IMR-90 (cell line): Measurements from ENCODE around the gene PARD3. TPM values are rescaled to one million over a fixed set of nuclear protein-coding genes. Genes with fewer than 3 reads are reported as not detected.

ENCODE experiments used
- ATAC-seq: fragments of 200-7000 bp; cut with Tn5 transposase; 2 replicates; pipeline ENCODE4 v1.9.1; 2020; ENCODE audit warnings: low read depth, mild to moderate bottlenecking, moderate library complexity
- Bru-seq: library from RNA; stranded (reverse); fragments of 400-500 nt; gene quantifications from one replicate; lab custom pipeline; 2021; lab: Mats Ljungman, UMichigan
- BruChase-seq, 2 experiments: library from RNA; stranded (reverse); fragments of 400-500 nt; gene quantifications; one replicate each; lab custom pipeline; 2021; lab: Mats Ljungman, UMichigan
- BruUV-seq: library from RNA; stranded (reverse); fragments of 400-500 nt; replicated peaks from 2 replicates; lab custom pipeline; 2021; lab: Mats Ljungman, UMichigan
- CTCF ChIA-PET: fragments of 300-600 bp; formaldehyde crosslinking; extraction: SDS; loops from one replicate; lab custom pipeline; 2021; ENCODE audit warnings: antibody characterized with exemption; lab: Yijun Ruan, JAX
- POLR2A ChIA-PET: fragments of 300-600 bp; sonication (Branson Sonifier 250); formaldehyde crosslinking; loops from one replicate; lab custom pipeline; 2022; ENCODE audit warnings: antibody characterized with exemption; ENCODE audit not compliant: unreplicated experiment; lab: Charles Lee
- DNase-seq: peaks from one replicate; pipeline ENCODE4 v3.0.0; 2013
- H2AFZ ChIP-seq: replicated peaks from 2 replicates; pipeline ENCODE3; 2013; ENCODE audit warnings: low read length, mild to moderate bottlenecking; ENCODE audit not compliant: poor library complexity
- H2AK5ac ChIP-seq: 2 replicates; pipeline ENCODE4 v1.6.1; 2013; ENCODE audit warnings: low read depth, low read length, inconsistent platforms
- H2AK9ac ChIP-seq: replicated peaks from 2 replicates; pipeline ENCODE3; 2013; ENCODE audit warnings: mild to moderate bottlenecking, low read depth, low read length, moderate library complexity; ENCODE audit not compliant: poor library complexity
- H2BK120ac ChIP-seq: 2 replicates; pipeline ENCODE4 v1.6.1; 2013; ENCODE audit warnings: low read depth, low read length, inconsistent platforms
- H2BK15ac ChIP-seq: 3 replicates; pipeline ENCODE4 v1.6.1; 2013; ENCODE audit warnings: low read depth, low read length, inconsistent platforms
- H2BK20ac ChIP-seq: 2 replicates; pipeline ENCODE4 v1.6.1; 2013; ENCODE audit warnings: low read depth, mild to moderate bottlenecking, inconsistent platforms, low read length, moderate library complexity
- H2BK5ac ChIP-seq: 2 replicates; pipeline ENCODE4 v1.6.1; 2013; ENCODE audit warnings: mild to moderate bottlenecking, low read depth, low read length, inconsistent platforms; ENCODE audit not compliant: poor library complexity, severe bottlenecking
- H3K14ac ChIP-seq: replicated peaks from 2 replicates; pipeline ENCODE4 v1.6.1; 2013; ENCODE audit warnings: low read depth, low read length, inconsistent platforms
- H3K18ac ChIP-seq: 2 replicates; pipeline ENCODE4 v1.6.1; 2013; ENCODE audit warnings: low read depth, low read length, control low read depth
- H3K23ac ChIP-seq: 2 replicates; pipeline ENCODE4 v1.6.1; 2013; ENCODE audit warnings: low read depth, low read length, inconsistent platforms
- H3K27ac ChIP-seq: 2 replicates; pipeline ENCODE4 v1.5.1; 2013; ENCODE audit warnings: mild to moderate bottlenecking, control low read depth, low read length; ENCODE audit not compliant: insufficient read depth
- H3K27me3 ChIP-seq: 2 replicates; pipeline ENCODE4 v1.6.1; 2013; ENCODE audit warnings: low read length; ENCODE audit not compliant: control insufficient read depth, insufficient read depth
- H3K36me3 ChIP-seq: 2 replicates; pipeline ENCODE4 v1.6.1; 2013; ENCODE audit warnings: low read length, mixed read lengths; ENCODE audit not compliant: control insufficient read depth, insufficient read depth
- H3K4ac ChIP-seq: 2 replicates; pipeline ENCODE4 v1.6.1; 2013; ENCODE audit warnings: low read depth, low read length, inconsistent platforms
- H3K4me1 ChIP-seq: 2 replicates; pipeline ENCODE4 v1.6.1; 2013; ENCODE audit warnings: low read length, mixed read lengths; ENCODE audit not compliant: control insufficient read depth, insufficient read depth
- H3K4me2 ChIP-seq: 2 replicates; pipeline ENCODE4 v1.6.1; 2013; ENCODE audit warnings: low read depth, mild to moderate bottlenecking, control low read depth, low read length, moderate library complexity
- H3K4me3 ChIP-seq: 2 replicates; pipeline ENCODE4 v1.5.1; 2013; ENCODE audit warnings: low read depth, mild to moderate bottlenecking, control low read depth, low read length, moderate library complexity; ENCODE audit not compliant: insufficient read depth
- H3K56ac ChIP-seq: 2 replicates; pipeline ENCODE4 v1.6.1; 2013; ENCODE audit warnings: low read length, inconsistent platforms; ENCODE audit not compliant: insufficient read depth; ENCODE audit errors: extremely low read depth
- H3K79me1 ChIP-seq, 2 experiments: 2 replicates each; pipeline ENCODE4 v1.6.1; 2013; ENCODE audit warnings: low read length in 2 of 2, inconsistent platforms in 1 of 2, low read depth in 1 of 2
- H3K9ac ChIP-seq: 2 replicates; pipeline ENCODE4 v1.6.1; 2013; ENCODE audit warnings: low read depth, low read length, control low read depth
- H3K9me1 ChIP-seq: 2 replicates; pipeline ENCODE4 v1.6.1; 2013; ENCODE audit warnings: low read length, inconsistent platforms; ENCODE audit not compliant: insufficient read depth
- H3K9me3 ChIP-seq: 2 replicates; pipeline ENCODE4 v1.6.1; 2013; ENCODE audit warnings: low read length; ENCODE audit not compliant: control insufficient read depth, insufficient read depth
- H4K20me1 ChIP-seq: 2 replicates; pipeline ENCODE4 v1.6.1; 2013; ENCODE audit warnings: low read length, inconsistent platforms; ENCODE audit not compliant: insufficient read depth
- H4K5ac ChIP-seq: 2 replicates; pipeline ENCODE4 v1.6.1; 2013; ENCODE audit warnings: mild to moderate bottlenecking, low read depth, low read length, control low read depth
- H4K8ac ChIP-seq, 2 experiments: 2 replicates each; pipeline ENCODE4 v1.6.1; 2013; ENCODE audit warnings: low read depth in 2 of 2, low read length in 2 of 2, control low read depth in 1 of 2, inconsistent platforms in 1 of 2
- H4K91ac ChIP-seq: 2 replicates; pipeline ENCODE4 v1.6.1; 2013; ENCODE audit warnings: low read depth, low read length, inconsistent platforms; ENCODE audit not compliant: insufficient read depth
- ELK1 ChIP-seq: fragments of 150-350 bp; IDR thresholded peaks from 2 replicates; pipeline ENCODE4 v1.6.1; 2016; ENCODE audit warnings: low read depth, mild to moderate bottlenecking, low read length, moderate library complexity, borderline replicate concordance
- MAZ ChIP-seq: IDR thresholded peaks from 2 replicates; pipeline ENCODE4 v1.6.1; 2012; ENCODE audit warnings: low read depth, mild to moderate bottlenecking, low read length, improper control_type of control experiment, moderate library complexity, borderline replicate concordance
- RAD21 ChIP-seq: IDR thresholded peaks from 2 replicates; pipeline ENCODE4 v1.6.1; 2012; ENCODE audit warnings: low read length, improper control_type of control experiment
- RFX5 ChIP-seq: IDR thresholded peaks from 2 replicates; pipeline ENCODE4 v1.8.0; 2012; ENCODE audit warnings: low read depth, mild to moderate bottlenecking, low read length, moderate library complexity
- WGBS, 2 experiments: methylation state at CpG; one replicate each; pipeline versions ENCODE4 v1.1.5 to v1.1.7; 2013; ENCODE audit warnings: missing lambda C conversion rate in 2 of 2; ENCODE audit not compliant: insufficient read length in 1 of 2; ENCODE audit errors: extremely low coverage in 2 of 2; 5-methylcytosine and 5-hydroxymethylcytosine counted together
- dilution Hi-C: fragments of 300-500 bp; cut with HindIII; formaldehyde crosslinking; loops from one replicate; pipeline ENCODE4 v1.14.3; 2018; ENCODE audit warnings: low sequenced_read_pairs; ENCODE audit not compliant: unreplicated experiment
- in situ Hi-C: fragments of 300-500 bp; cut with MboI; formaldehyde crosslinking; loops from 3 replicates; pipeline ENCODE4 v1.14.3; 2019; ENCODE audit warnings: low sequenced_read_pairs, inconsistent platforms, mixed read lengths
- intact Hi-C: fragments of 100-400 bp; cut with micrococcal nuclease; formaldehyde crosslinking; loops from 2 replicates; pipeline ENCODE4 v1.10.0; 2022
- long read RNA-seq: library from polyadenylated mRNA; unstranded; transcript quantifications from one replicate; pipeline ENCODE4 v2.0.0, GENCODE V29; 2021; ENCODE audit not compliant: unreplicated experiment
- polyA plus RNA-seq, 3 experiments: library from polyadenylated mRNA; depleted of rRNA; stranded (reverse); fragments of >200 nt; gene quantifications; 2 replicates each; pipeline ENCODE4 v1.2.3, GENCODE V29; 2012; ENCODE audit warnings: low replicate concordance in 1 of 3
- total RNA-seq: library from RNA; depleted of rRNA; stranded (reverse); fragments of >200 nt; gene quantifications from 2 replicates; pipeline ENCODE4 v1.2.3, GENCODE V29; 2012; rRNA removed

Gene PARD3
- 34.2 and 37.5 TPM in 2 replicates for total RNA-seq
- 13.1 and 14.6 TPM in 2 replicates for polyA plus RNA-seq (2012; rRNA removed)
- 4.0 and 6.2 TPM in 2 replicates for polyA plus RNA-seq (2012; cell fraction: cytosol; rRNA removed)
- polyA plus RNA-seq (2012; cell fraction: nucleus; rRNA removed; ENCODE audit: low replicate concordance) = 4.2 and 32.9 TPM in 2 replicates
- Bru-seq, nascent RNA = percentile 85 among the genes with signal in this experiment
- percentile 79 among the genes with signal in this experiment for BruChase-seq, experiment 1, labeled RNA remaining after a 6-hour chase
- percentile 84 among the genes with signal in this experiment for BruChase-seq, experiment 2, labeled RNA remaining after a 2-hour chase
- long read RNA-seq, full-length matches to known transcripts = 4 of 82 reads
- long read RNA-seq, partial matches to known transcripts = 38 of 82 reads
- long read RNA-seq, other reads (novel, unspliced or antisense) = 40 of 82 reads

- no peak for TF ChIP-seq RFX5
- TF ChIP-seq MAZ = peak; percentile 62; the same call in 1 of the 2 replicates
- TF ChIP-seq ELK1 = no peak
- TF ChIP-seq RAD21 = no peak
- Histone ChIP-seq H3K23ac (0 out of 2 replicates have a peak within 1 kb of the TSS, but pooled peaks have one; percentile 21), H4K20me1 (peaks cover 36% of the 10 kb centered on the region), H3K9me3 (no peaks in the 10 kb centered on the region), H2AK9ac (peak within 1 kb of the TSS; percentile 85), H3K27me3 (peaks cover 2% of the 10 kb centered on the region; the same call in 1 of the 2 replicates), H3K79me1 (peaks cover 29 to 36% of the 10 kb centered on the region in 2 experiments), H3K56ac (no peak within 1 kb of the TSS; the same call in 1 of the 2 replicates), H3K14ac (peak within 1 kb of the TSS; percentile 81; the same call in 1 of the 2 replicates), H3K36me3 (no peaks in the 10 kb centered on the region), H2AK5ac (no peak within 1 kb of the TSS), H2BK15ac (no peak within 1 kb of the TSS), H4K91ac (no peak within 1 kb of the TSS), H2BK5ac (peak within 1 kb of the TSS; percentile 79), H4K8ac (peak within 1 kb of the TSS; percentile 75 to 79; a peak in 1 of 4 replicates), H3K4ac (peak within 1 kb of the TSS; percentile 56; the same call in 1 of the 2 replicates), H3K18ac (peak within 1 kb of the TSS; percentile 82; the same call in 1 of the 2 replicates), H3K27ac (peak within 1 kb of the TSS; percentile 93), H3K4me1 (peaks cover 4% of the 10 kb centered on the region), H2BK20ac (no peak within 1 kb of the TSS), H3K9ac (peak within 1 kb of the TSS; percentile 88), H2AFZ (peak within 1 kb of the TSS; percentile 93), H3K4me2 (peak within 1 kb of the TSS; percentile 93), H2BK120ac (peak within 1 kb of the TSS; percentile 4; the same call in 1 of the 2 replicates), H3K4me3 (peak within 1 kb of the TSS; percentile 98), H3K9me1 (peaks cover 7% of the 10 kb centered on the region), H4K5ac (peak within 1 kb of the TSS; percentile 75; the same call in 1 of the 2 replicates)
- DNase-seq (peak; percentile 51), ATAC-seq (peak; percentile 85)
- dilution Hi-C loops = no loop called here
- POLR2A ChIA-PET = no interaction called here
- 0% methylated on average over 12 of the region's 82 CpGs; no CpG with 5 or more reads in 1 of the 2 experiments for WGBS, 2 experiments
- in situ Hi-C loops = no loop called here
- intact Hi-C loops = loop anchor here (2.0 to 10.0 kb wide), 2 partner anchors 149 to 209 kb away; no protein-coding TSS in a partner anchor
- CTCF ChIA-PET = interaction anchor here (1.7 kb wide), 1 partner anchor 92 kb away, joined by 5 read pairs; no protein-coding TSS in a partner anchor
- BruUV-seq = no TSS peak
These were observed at the start of gene PARD3 for GRCh38 chr10:34815185-34816084. Gene PARD3, minus strand, starts transcription at chr10:34815296. Its CDS starts 301 bp downstream, at chr10:34814995.
